ENCODE measurements around the gene HDGF.

GRCh38 chr1:156703336-156703735 is 48.1 kb downstream of the HDGF start:
- TF ChIP-seq REST (IDR thresholded peaks at IDR 0.05; ENCODE audit: insufficient read depth in 1 of 2, low read depth in 2 of 2, low read length in 2 of 2): no peak
- no peak for TF ChIP-seq POLR2AphosphoS5 (IDR thresholded peaks at IDR 0.05; ENCODE audit: low read depth, low read length)

All from PFSK-1 (cell line).